Smooth muscle cell of trachea (primary cell): Measurements from ENCODE around the gene TAAR2. TPM values are rescaled to one million over a fixed set of nuclear protein-coding genes. Genes with fewer than 3 reads are reported as not detected.

Experiments used
- total RNA-seq: library from RNA; depleted of rRNA; stranded (reverse); fragments of >200 nt; gene quantifications from 2 replicates; pipeline ENCODE4 v1.2.1, GENCODE V29; 2014

The TAAR2 gene
- not detected in 2 replicates for total RNA-seq

DNA sequence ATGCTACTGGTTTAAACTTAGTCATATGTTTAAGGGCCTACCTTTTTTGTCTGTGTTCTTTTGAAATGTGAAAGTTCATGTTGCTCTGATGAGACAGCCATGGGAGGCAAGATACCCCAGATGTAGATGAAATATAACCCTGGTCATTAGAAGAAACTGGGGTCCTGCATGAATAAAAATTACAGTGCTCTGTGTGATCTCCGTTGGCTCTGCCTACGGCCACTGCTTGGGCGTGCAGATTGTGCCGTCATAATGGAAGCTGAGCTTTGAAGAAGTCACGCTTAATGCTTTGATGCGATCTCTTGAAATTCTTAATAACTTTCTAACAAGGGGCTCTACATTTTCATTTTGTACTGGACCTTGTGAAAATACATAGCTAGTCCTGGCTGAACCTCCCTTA lies at the start of gene TAAR2:
Gene TAAR2 (minus strand): TSS at position 101 of the 400 bp plus-strand sequence. CDS start 0 bp downstream, at position 101.

GRCh38 chr6:132659082-132659481 lies 35.0 kb upstream of the TAAR2 start, which contains the start of gene TAAR1:
Gene TAAR1 (minus strand): TSS chr6:132659182. CDS start chr6:132646003, 13,179 bp downstream.

GRCh38 chr6:132589454-132589853 lies 34.6 kb downstream of the TAAR2 start, which contains the start of gene TAAR5:
Gene TAAR5 (minus strand): TSS chr6:132589741. CDS start chr6:132589686, 55 bp downstream.

DNA sequence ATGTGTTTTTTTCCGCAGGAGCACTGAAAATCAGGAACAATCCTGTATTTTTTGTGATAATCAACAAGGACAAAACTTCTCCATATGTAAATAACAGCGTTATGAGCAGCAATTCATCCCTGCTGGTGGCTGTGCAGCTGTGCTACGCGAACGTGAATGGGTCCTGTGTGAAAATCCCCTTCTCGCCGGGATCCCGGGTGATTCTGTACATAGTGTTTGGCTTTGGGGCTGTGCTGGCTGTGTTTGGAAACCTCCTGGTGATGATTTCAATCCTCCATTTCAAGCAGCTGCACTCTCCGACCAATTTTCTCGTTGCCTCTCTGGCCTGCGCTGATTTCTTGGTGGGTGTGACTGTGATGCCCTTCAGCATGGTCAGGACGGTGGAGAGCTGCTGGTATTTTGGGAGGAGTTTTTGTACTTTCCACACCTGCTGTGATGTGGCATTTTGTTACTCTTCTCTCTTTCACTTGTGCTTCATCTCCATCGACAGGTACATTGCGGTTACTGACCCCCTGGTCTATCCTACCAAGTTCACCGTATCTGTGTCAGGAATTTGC lies 53.8 kb downstream of the TAAR2 start, which contains the start of gene TAAR6:
Gene TAAR6 (plus strand): TSS at position 102 of the 557 bp plus-strand sequence. CDS start 0 bp downstream, at position 102.

Other genes with a start within 250 kb of the TAAR2 start
- 118 and 199 TPM in 2 replicates for gene MOXD1, start 222.8 kb downstream of the TAAR2 start, total RNA-seq
- 37.8 and 39.7 TPM in 2 replicates for gene STX7, start 111.2 kb downstream of the TAAR2 start, total RNA-seq
- not detected in 2 replicates for gene TAAR9, start 86.0 kb downstream of the TAAR2 start, total RNA-seq
- gene TAAR8, start 71.6 kb downstream of the TAAR2 start, total RNA-seq, result not detected in 2 replicates
- gene TAAR6, start 54.0 kb downstream of the TAAR2 start, total RNA-seq, result not detected in 2 replicates
- gene TAAR5, start 34.5 kb downstream of the TAAR2 start, total RNA-seq, result not detected in 2 replicates
- not detected in 2 replicates for gene TAAR1, start 34.9 kb upstream of the TAAR2 start, total RNA-seq
- gene VNN1, start 89.8 kb upstream of the TAAR2 start, total RNA-seq, result not detected in 2 replicates
- 0.29 and 0.50 TPM in 2 replicates for gene VNN2, start 133.6 kb upstream of the TAAR2 start, total RNA-seq
- 6.0 and 11.5 TPM in 2 replicates for gene SLC18B1, start 174.4 kb upstream of the TAAR2 start, total RNA-seq
- 1,070 and 1,411 TPM in 2 replicates for gene RPS12, start 190.3 kb upstream of the TAAR2 start, total RNA-seq